ENCODE measurements around the gene GNGT2.

GRCh38 chr17:49235896-49236295 lies 25.5 kb upstream of the GNGT2 start:
- TF ChIP-seq ZEB2 (tag by site-specific recombination; IDR thresholded peaks at IDR 0.05) (no peak), CTCF (tag by site-specific recombination; IDR thresholded peaks at IDR 0.05) (no peak), ZBTB8A (tag by site-specific recombination; IDR thresholded peaks at IDR 0.05) (no peak), ZNF133 (tag by site-specific recombination; IDR thresholded peaks at IDR 0.05) (no peak), ZNF266 (tag by site-specific recombination; IDR thresholded peaks at IDR 0.05; ENCODE audit: low read depth) (no peak), ZNF274 (IDR thresholded peaks at IDR 0.05; ENCODE audit: low read length) (no peak), ZNF274 (tag by site-specific recombination; IDR thresholded peaks at IDR 0.05; ENCODE audit: borderline replicate concordance) (no peak), ZBTB48 (tag by site-specific recombination; IDR thresholded peaks at IDR 0.05) (no peak), INSM2 (tag by site-specific recombination; IDR thresholded peaks at IDR 0.05) (no peak)

Data from HEK293 (cell line).